Stomach (tissue), 4 donors: Measurements from ENCODE around the gene CEP192.

Source experiments
- POLR2A ChIP-seq, 4 donors: fragments of 450-650 bp; IDR thresholded peaks; one replicate each; pipeline ENCODE4 v1.6.1; 2016; ENCODE audit warnings: antibody characterized with exemption in 4 of 4, control low read depth in 2 of 4, mild to moderate bottlenecking in 1 of 4, moderate library complexity in 1 of 4
- TF ChIP-seq, protein P1 (sequence below), 7 experiments: fragments of 450-650 bp in 4 of 7; fragments of 200-600 bp in 3 of 7; sonication (generic) in 3 of 7; IDR thresholded peaks; one replicate each; pipeline ENCODE4 v1.5.1; 2016 to 2019; ENCODE audit warnings: antibody characterized with exemption in 7 of 7, control low read depth in 2 of 7, mild to moderate bottlenecking in 1 of 7

- TF ChIP-seq, protein P1, sequence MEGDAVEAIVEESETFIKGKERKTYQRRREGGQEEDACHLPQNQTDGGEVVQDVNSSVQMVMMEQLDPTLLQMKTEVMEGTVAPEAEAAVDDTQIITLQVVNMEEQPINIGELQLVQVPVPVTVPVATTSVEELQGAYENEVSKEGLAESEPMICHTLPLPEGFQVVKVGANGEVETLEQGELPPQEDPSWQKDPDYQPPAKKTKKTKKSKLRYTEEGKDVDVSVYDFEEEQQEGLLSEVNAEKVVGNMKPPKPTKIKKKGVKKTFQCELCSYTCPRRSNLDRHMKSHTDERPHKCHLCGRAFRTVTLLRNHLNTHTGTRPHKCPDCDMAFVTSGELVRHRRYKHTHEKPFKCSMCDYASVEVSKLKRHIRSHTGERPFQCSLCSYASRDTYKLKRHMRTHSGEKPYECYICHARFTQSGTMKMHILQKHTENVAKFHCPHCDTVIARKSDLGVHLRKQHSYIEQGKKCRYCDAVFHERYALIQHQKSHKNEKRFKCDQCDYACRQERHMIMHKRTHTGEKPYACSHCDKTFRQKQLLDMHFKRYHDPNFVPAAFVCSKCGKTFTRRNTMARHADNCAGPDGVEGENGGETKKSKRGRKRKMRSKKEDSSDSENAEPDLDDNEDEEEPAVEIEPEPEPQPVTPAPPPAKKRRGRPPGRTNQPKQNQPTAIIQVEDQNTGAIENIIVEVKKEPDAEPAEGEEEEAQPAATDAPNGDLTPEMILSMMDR (IDR thresholded peaks at IDR 0.05) = no peak
- no peak for TF ChIP-seq POLR2A (IDR thresholded peaks at IDR 0.05)
Observed at GRCh38 chr18:13136904-13137669, 145.9 kb downstream of the CEP192 start.
